A673 (cell line): ENCODE measurements around the gene SCGB1C2. TPM values are rescaled to one million over a fixed set of nuclear protein-coding genes. Genes with fewer than 3 reads are reported as not detected.

Experiments
- BruUV-seq: library from RNA; stranded (reverse); fragments of 400-500 nt; replicated peaks from 2 replicates; lab custom pipeline; 2021; lab: Mats Ljungman, UMichigan
- CTCF ChIA-PET: fragments of 300-600 bp; sonication (Branson Sonifier 250); formaldehyde crosslinking; loops from one replicate; lab custom pipeline; 2022; ENCODE audit warnings: antibody characterized with exemption; lab: Charles Lee
- POLR2A ChIA-PET: fragments of 300-600 bp; sonication (Branson Sonifier 250); formaldehyde crosslinking; loops from one replicate; lab custom pipeline; 2022; ENCODE audit warnings: antibody characterized with exemption; ENCODE audit not compliant: low non-redundant PET; lab: Charles Lee
- DNase-seq: peaks from one replicate; pipeline ENCODE4 v3.0.0-alpha.2; 2015; ENCODE audit warnings: low spot score
- H3K27ac ChIP-seq: fragments of 200-600 bp; sonication (generic); 2 replicates; pipeline ENCODE4 v1.5.1; 2016; ENCODE audit warnings: mixed run types, low read depth, mild to moderate bottlenecking, mixed read lengths, antibody characterized with exemption, low read length; ENCODE audit not compliant: poor library complexity, severe bottlenecking
- H3K27me3 ChIP-seq: fragments of 200-600 bp; sonication (generic); replicated peaks from 2 replicates; pipeline ENCODE4 v1.6.1; 2017; ENCODE audit warnings: mixed run types, low read depth, mild to moderate bottlenecking, mixed read lengths, antibody characterized with exemption, low read length; ENCODE audit not compliant: insufficient read depth, poor library complexity
- H3K36me3 ChIP-seq: fragments of 200-600 bp; sonication (generic); 2 replicates; pipeline ENCODE4 v1.6.1; 2016; ENCODE audit warnings: mixed run types, mild to moderate bottlenecking, mixed read lengths, antibody characterized with exemption, low read length; ENCODE audit not compliant: insufficient read depth, poor library complexity, severe bottlenecking
- H3K4me1 ChIP-seq: fragments of 200-600 bp; sonication (generic); 2 replicates; pipeline ENCODE4 v1.6.1; 2017; ENCODE audit warnings: mixed run types, mild to moderate bottlenecking, mixed read lengths, antibody characterized with exemption, low read length; ENCODE audit not compliant: insufficient read depth, poor library complexity, severe bottlenecking
- H3K4me3 ChIP-seq: fragments of 200-600 bp; sonication (generic); 2 replicates; pipeline ENCODE4 v1.5.1; 2016; ENCODE audit warnings: low read depth, mixed run types, mild to moderate bottlenecking, mixed read lengths, low read length; ENCODE audit not compliant: poor library complexity, severe bottlenecking
- H3K9me3 ChIP-seq: fragments of 200-600 bp; sonication (generic); 2 replicates; pipeline ENCODE4 v1.6.1; 2016; ENCODE audit warnings: mixed run types, low read depth, mild to moderate bottlenecking, mixed read lengths, antibody characterized with exemption, low read length; ENCODE audit not compliant: poor library complexity, severe bottlenecking
- EZH2 ChIP-seq: fragments of 200-600 bp; sonication (generic); IDR thresholded peaks from 2 replicates; pipeline ENCODE4 v1.6.1; 2017; ENCODE audit warnings: borderline replicate concordance, low read depth, mild to moderate bottlenecking, mixed read lengths, antibody characterized with exemption, low read length; ENCODE audit not compliant: poor library complexity, severe bottlenecking
- intact Hi-C: fragments of 100-400 bp; cut with micrococcal nuclease; formaldehyde crosslinking; loops from one replicate; pipeline ENCODE4 v1.10.0; 2022; ENCODE audit not compliant: unreplicated experiment
- total RNA-seq: library from RNA; stranded (reverse); gene quantifications from 2 replicates; pipeline ENCODE4 v1.2.3, GENCODE V29; 2021
- TF ChIP-seq, protein P1 (sequence below): fragments of 300-800, 200-600 bp; sonication (generic); conservative IDR thresholded peaks from 2 replicates; pipeline ENCODE4 v1.5.1; 2017; ENCODE audit warnings: low read depth, mild to moderate bottlenecking, antibody characterized with exemption, low read length, moderate library complexity, mixed read lengths

The SCGB1C2 gene
- total RNA-seq, 1 experiment from 2014 or later: not detected

DNA sequence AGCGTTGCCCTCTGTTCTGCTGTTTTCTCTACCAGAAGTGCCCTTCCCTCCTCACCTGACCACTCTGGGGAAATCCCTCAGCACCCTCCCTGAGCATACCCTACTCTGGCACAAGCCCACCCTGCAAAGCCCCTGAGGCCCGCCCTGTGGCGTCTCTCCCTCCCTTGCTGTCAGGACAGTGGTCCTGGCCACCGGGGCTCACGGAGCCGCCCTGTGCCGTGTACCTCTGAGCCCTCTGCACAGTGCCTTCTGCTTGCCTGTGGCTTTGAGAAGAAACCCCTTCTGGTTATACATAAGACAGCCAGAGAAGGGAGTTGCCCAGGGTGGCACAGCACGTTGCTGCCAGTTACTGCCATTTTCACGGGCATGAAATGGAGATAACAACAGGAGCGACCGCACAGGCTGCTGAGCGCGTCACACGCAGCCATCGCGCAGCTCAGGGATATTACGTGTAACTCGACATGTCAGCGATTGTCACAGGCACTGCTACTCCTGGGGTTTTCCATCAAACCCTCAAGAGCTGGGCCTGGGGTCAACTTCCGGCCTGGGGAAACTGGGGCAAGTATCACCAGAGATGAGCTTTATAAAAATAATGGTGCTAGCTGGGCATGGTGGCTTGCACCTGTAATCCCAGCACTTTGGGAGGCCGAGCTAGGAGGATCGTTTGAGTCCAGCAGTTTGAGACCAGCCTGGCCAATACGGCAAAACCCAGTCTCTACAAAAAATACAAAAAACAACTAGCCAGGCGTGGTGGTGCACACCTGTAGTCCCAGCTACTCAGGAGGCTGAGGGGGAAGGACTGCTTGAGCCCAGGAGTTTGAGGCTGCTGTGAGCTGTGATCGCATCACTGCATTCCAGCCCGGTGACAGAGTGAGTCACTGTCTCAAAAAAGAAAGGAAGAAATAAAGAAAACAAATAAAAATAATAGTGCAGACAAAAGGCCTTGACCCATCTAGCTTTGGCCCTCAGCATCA lies 14.8 kb downstream of the SCGB1C2 start:
- intact Hi-C loops: no loop called here
- CTCF ChIA-PET: no interaction called here
- H3K27ac ChIP-seq: no peak overlapping the region
- POLR2A ChIA-PET: no interaction called here
- no peak for TF ChIP-seq EZH2
- TF ChIP-seq, protein P1, sequence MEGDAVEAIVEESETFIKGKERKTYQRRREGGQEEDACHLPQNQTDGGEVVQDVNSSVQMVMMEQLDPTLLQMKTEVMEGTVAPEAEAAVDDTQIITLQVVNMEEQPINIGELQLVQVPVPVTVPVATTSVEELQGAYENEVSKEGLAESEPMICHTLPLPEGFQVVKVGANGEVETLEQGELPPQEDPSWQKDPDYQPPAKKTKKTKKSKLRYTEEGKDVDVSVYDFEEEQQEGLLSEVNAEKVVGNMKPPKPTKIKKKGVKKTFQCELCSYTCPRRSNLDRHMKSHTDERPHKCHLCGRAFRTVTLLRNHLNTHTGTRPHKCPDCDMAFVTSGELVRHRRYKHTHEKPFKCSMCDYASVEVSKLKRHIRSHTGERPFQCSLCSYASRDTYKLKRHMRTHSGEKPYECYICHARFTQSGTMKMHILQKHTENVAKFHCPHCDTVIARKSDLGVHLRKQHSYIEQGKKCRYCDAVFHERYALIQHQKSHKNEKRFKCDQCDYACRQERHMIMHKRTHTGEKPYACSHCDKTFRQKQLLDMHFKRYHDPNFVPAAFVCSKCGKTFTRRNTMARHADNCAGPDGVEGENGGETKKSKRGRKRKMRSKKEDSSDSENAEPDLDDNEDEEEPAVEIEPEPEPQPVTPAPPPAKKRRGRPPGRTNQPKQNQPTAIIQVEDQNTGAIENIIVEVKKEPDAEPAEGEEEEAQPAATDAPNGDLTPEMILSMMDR: no peak
- no peaks in the 10 kb centered on the region for H3K27me3 ChIP-seq
- no peak overlapping the region for H3K4me3 ChIP-seq
- no peaks in the 10 kb centered on the region for H3K4me1 ChIP-seq
- H3K9me3 ChIP-seq: no peaks in the 10 kb centered on the region
- DNase-seq: no peak
- H3K36me3 ChIP-seq: no peaks in the 10 kb centered on the region
- no TSS peak for BruUV-seq

- ChIA-PET CTCF (no interaction called here), POLR2A (no interaction called here)
- TF ChIP-seq, protein P1: no peak
- Histone ChIP-seq H3K36me3 (no peaks in the 10 kb centered on the region), H3K4me1 (no peaks in the 10 kb centered on the region), H3K27ac (no peak overlapping the region), H3K9me3 (no peaks in the 10 kb centered on the region), H3K4me3 (no peak overlapping the region), H3K27me3 (no peaks in the 10 kb centered on the region)
- BruUV-seq: no TSS peak
- DNase-seq: no peak
- intact Hi-C loops: no loop called here
Observed at GRCh38 chr17:152860-153420, 15.6 kb downstream of the SCGB1C2 start.

DNA sequence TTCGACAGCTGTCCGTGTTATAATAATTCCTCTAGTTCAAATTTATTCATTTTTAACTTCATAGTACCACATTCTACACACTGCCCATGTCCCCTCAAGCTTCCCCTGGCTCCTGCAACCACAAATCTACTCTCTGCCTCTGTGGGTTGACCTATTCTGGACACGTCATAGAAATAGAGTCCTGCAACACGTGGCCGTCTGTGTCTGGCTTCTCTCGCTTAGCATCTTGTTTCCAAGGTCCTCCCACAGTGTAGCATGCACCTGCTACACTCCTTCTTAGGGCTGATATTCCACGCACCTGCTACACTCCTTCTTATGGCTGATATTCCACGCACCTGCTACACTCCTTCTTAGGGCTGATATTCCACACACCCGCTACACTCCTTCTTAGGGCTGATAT lies 16.5 kb downstream of the SCGB1C2 start:
- H3K36me3 ChIP-seq: no peaks in the 10 kb centered on the region
- H3K27me3 ChIP-seq: no peaks in the 10 kb centered on the region
- no TSS peak for BruUV-seq
- no peaks in the 10 kb centered on the region for H3K4me1 ChIP-seq
- CTCF ChIA-PET: no interaction called here
- no peak for TF ChIP-seq EZH2
- TF ChIP-seq, protein P1: no peak
- no peak overlapping the region for H3K4me3 ChIP-seq
- no peaks in the 10 kb centered on the region for H3K9me3 ChIP-seq
- intact Hi-C loops: no loop called here
- DNase-seq: no peak
- POLR2A ChIA-PET: interaction anchor here (0.7 kb wide), 1 partner anchor 471 kb away, joined by 3 read pairs; no protein-coding TSS in a partner anchor
- no peak overlapping the region for H3K27ac ChIP-seq
